Measurements from ENCODE around the gene ZNF740.
A peak's percentile ranks its signal among the peaks of the same experiment; 100 is the strongest.

ZNF740 gene

GRCh38 chr12:53224061-53224896 is 43.8 kb downstream of the ZNF740 start:
- TF ChIP-seq CTCF (conservative IDR thresholded peaks at IDR 0.05; ENCODE audit: low read length) = peak; percentile 35
- H3K4me3 ChIP-seq (ENCODE audit: low read length) = no peak overlapping the region
- DNase-seq (ENCODE audit: low read depth) = no peak

GRCh38 chr12:53224897-53225634 is 44.5 kb downstream of the ZNF740 start:
- peak; percentile 47 for DNase-seq (ENCODE audit: low read depth)
- no peak for TF ChIP-seq CTCF (conservative IDR thresholded peaks at IDR 0.05; ENCODE audit: low read length)
- no peak overlapping the region for H3K4me3 ChIP-seq (ENCODE audit: low read length)

GRCh38 chr12:53225635-53226424 is 45.3 kb downstream of the ZNF740 start:
- no peak for DNase-seq (ENCODE audit: low read depth)
- no peak for TF ChIP-seq CTCF (conservative IDR thresholded peaks at IDR 0.05; ENCODE audit: low read length)
- no peak overlapping the region for H3K4me3 ChIP-seq (ENCODE audit: low read length)

GRCh38 chr12:53226815-53227214 is 46.3 kb downstream of the ZNF740 start:
- TF ChIP-seq CTCF (conservative IDR thresholded peaks at IDR 0.05; ENCODE audit: low read length) = no peak
- no peak overlapping the region for H3K4me3 ChIP-seq (ENCODE audit: low read length)
- DNase-seq (ENCODE audit: low read depth) = no peak

GRCh38 chr12:53227341-53227740 is 46.8 kb downstream of the ZNF740 start:
- no peak for DNase-seq (ENCODE audit: low read depth)
- no peak for TF ChIP-seq CTCF (conservative IDR thresholded peaks at IDR 0.05; ENCODE audit: low read length)
- H3K4me3 ChIP-seq (ENCODE audit: low read length) = no peak overlapping the region

GRCh38 chr12:53227836-53228235 is 47.3 kb downstream of the ZNF740 start:
- H3K4me3 ChIP-seq (ENCODE audit: low read length) = no peak overlapping the region
- DNase-seq (ENCODE audit: low read depth) = no peak
- no peak for TF ChIP-seq CTCF (conservative IDR thresholded peaks at IDR 0.05; ENCODE audit: low read length)

All from AG10803 (cell line).